ENCODE measurements around the gene CT83.

The CT83 gene, protein sequence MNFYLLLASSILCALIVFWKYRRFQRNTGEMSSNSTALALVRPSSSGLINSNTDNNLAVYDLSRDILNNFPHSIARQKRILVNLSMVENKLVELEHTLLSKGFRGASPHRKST

DNA sequence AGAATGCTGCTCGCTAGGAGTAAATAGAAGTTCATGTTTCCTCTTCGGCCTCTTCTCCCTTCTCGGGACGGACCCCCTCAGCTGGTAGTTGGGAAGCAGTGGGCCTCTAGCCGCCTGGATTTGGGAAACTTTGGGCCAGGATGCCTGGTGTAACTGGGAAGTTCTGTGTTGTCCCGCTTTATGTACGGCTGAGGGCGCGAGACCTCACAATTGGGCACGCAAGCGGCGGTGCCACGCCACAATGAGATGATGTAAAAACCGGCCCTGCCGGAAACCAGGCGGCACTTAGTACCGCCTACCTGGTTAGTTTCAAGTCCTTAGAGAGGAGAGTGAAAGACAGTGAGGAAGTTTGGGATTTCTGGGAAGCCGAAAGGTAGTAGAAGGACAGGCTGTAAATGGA lies at the start of gene CT83:
Gene CT83, minus strand, starts transcription at position 155 of the 400 bp plus-strand sequence. Its CDS starts 120 bp downstream, at position 35.
- no peak for DNase-seq

DNA sequence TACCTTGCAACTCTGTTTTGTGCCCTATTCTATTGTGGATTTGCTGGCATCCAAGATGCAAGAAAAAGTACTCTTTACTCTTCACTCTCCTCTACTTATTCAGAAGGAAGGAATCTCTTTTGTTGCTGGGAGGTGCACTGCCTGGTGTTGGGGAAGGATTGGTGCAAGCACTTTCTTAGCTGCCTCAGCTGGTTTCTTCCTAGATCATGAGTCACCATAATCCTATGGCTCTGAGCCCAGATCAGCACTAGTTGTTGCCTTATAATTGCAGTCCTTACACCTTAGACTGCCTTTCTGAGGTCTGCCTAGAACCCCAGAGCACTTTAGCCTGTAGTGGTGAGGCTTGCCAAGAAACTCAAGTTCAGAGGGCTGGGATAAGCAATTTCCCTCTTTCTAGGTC lies 37.0 kb upstream of the CT83 start:
- DNase-seq, result no peak

DNA sequence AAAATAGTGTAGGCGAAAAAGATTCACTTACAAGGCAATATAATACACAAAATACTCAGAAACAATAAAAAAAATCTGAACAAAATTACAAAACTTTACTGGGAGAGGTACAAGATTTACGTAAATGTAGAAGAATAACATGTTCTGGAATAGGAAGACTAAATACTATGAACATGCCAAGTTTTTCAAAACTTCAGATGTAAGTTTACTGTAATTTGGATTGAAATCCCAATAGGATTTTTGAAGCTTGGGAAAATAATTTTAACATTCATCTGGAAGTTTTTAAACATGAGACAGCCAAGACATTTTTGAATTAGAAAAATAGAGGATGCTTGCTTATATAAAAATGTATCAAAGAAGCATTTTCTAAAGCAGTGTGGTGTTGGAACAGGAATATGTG lies 30.5 kb upstream of the CT83 start:
- DNase-seq, result no peak

DNA sequence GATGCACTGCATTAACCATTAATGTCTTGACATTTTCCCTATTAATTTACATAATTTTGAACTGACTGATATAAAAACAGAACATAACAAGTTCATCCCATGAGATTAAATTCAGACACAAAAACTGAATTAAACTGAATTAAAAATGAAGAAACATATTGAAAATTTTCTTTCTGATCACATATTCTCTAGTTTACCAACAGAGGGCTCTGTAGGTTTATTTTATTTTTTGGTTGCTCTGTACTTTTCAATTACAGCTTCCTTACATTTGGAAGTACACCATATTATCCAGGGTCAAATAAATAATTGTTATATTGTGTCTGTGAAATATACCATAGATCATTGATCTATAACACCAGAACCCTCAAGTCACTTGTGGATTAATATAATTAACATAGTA lies 27.3 kb upstream of the CT83 start:
- DNase-seq, result no peak

DNA sequence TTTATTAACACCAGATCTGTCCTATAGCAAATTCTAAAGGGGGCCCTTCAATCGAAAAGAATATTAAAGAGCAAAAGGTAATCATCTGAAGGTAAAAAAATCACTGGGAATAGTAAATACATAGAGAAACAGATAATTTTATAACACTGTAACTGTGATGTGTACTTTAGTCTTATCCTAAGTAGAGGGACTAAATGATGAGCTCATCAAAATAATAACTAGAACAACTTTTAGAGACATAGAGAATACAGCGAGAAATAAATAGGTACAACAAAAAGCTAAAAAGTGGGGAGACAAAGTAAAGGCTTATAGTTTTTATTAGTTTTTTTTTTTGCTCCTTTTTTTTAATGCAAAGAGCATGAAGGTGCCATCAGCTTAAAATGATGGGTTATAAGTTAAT lies 17.3 kb upstream of the CT83 start:
- no peak for DNase-seq

DNA sequence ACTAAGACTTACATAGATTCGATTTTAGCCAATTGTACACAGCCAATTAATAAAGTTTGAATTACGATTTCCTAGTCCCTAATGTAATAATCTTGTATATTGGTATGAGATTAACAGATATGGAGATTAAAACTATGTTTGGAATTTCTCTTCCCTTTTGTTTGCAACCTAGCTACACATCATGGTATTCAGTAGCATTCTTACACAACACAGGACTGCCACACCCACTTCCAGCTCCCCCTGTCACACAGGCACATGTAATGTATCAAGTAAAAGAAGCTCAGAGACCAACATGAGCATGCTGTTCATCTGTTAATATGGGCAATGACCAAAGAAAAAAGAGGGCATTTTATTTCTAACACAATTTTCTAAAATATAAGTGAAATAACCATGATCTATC lies 13.6 kb downstream of the CT83 start:
- no peak for DNase-seq

DNA sequence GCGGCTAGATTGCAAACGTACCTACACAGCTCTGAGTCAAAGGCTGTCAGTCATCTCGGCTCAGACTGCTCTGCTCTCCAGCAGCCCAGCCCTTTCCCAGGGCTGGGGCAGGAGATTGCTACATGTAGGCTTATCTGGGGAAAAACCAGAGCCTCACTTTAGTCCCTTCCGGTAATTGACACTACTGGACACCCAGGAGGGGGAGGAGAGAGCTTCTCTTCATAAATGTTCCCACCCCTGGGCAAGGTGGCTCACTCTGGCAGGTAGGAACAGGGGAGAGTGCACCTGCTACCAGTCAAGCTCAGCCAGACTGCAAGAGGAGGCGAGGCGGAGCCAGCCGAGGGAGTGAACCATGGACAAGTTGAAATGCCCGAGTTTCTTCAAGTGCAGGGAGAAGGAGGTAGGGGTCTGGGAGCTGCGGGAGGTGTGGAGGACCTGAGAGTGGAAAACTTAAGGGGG lies 26.4 kb downstream of the CT83 start, which contains the start of gene SLC6A14:
Gene SLC6A14, plus strand, starts transcription at position 249 of the 459 bp plus-strand sequence. Its CDS starts 104 bp downstream, at position 353.
- no peak for DNase-seq

DNA sequence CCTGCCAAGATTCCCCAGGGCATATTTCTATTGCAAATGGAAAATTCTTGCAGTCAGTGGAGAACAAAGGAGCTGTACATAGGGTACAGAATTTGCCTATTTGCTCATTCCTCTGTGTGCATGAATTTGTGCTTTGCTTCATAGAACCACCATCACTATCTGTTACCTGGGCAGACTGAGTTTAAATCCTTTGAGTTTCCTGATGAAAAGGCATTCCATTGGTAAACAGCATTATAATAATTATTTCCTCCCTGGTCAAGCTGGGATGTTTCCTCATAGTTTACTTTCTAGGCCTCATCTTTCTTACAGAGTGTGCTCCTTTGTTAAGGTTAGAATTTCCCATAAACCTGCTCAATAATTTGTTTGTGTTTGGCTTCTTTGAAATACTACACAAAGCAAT lies 27.2 kb downstream of the CT83 start:
- no peak for DNase-seq

DNA sequence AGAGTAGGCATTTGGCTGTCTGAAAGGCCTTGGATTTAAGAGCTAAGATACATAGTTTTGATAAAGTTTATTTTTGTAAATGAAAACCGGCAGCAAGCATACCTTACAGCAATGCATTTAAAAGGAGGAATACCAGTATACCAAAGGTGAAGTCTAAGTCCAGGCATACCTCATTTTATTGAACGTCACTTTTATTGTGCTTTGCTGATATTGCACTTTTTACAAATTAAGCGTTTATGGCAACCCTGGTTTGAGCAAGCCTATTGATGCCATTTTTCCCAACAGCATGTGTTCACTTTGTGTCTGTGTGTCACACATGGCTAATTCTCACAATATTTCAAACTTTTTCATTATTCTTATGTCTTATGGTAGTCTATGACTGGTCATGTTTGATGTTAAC lies 34.8 kb downstream of the CT83 start:
- DNase-seq, result no peak

DNA sequence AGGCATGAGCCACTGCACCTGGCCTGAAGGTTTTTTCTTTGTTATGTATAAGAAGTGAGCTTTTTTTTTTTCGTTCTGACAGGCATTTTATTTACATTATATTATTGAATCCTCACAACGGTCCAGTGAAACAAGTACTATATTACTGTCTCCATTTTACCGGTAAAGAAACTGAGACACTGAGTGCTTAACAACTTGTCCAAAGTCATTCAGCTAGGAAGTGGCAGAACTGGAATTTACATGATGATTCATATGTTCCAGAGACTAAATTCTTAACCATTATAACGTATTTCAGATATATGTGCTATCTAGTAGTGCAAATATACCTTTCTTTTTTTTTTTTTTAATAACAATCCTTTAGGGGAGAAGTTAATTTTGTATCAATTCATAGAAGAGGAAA lies 44.8 kb downstream of the CT83 start:
- DNase-seq, result no peak

DNA sequence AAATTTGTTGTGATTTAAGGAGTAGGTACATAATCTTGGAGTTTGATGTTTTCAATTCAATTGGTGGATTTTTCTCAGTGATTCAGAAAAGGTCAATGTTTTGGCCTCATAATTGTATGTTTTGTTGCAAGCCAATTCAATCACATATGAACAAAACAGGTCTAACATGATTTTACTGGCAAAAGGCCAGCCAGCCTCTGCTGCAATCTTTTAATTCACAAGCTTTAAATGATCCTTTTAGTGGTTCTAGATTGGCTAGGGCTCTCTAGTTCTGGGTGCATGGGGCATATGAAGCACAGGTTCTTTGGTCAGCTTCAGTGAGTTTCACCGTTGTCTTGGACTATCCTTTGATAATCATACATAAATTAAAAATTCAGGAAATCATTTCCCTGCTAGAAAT lies 45.6 kb downstream of the CT83 start:
- DNase-seq, result no peak

DNA sequence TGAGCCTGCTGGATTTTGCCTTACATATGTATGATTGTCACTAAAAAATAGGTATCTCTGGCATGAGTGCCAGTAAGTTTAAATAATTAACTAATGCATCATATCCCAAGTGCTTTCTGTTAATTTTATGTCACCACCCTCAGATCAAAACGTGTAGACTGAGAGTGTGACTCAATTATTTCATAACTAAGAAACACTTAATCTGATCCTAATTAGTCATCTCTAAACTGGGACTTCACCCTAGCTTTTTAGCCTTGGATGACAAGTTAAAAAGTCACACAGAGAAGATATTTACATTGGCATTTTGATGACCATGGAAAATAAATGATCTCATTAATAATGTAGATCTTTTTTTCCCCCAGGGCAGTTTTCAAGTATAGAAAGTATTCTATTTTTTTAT lies 49.5 kb downstream of the CT83 start:
- DNase-seq, result no peak

Measured in AML-193 (cell line).